Renal cortical epithelial cell (primary cell): ENCODE results near the gene NOL9. TPM values are rescaled to one million over a fixed set of nuclear protein-coding genes. Genes with fewer than 3 reads are reported as not detected.
"Not testable (repeated sequence)": the region's sequence is repeated elsewhere in the genome, so short reads cannot be mapped to it uniquely, and the experiment has no call there.

Source experiments
- DNase-seq: peaks from one replicate; pipeline ENCODE4 v3.0.0-alpha.2; 2011; ENCODE audit warnings: low read depth
- total RNA-seq: library from RNA; depleted of rRNA; stranded (reverse); fragments of >200 nt; gene quantifications from 2 replicates; pipeline ENCODE4 v1.2.3, GENCODE V29; 2014

The NOL9 gene
- total RNA-seq, 1 donor from 2014 or later = 31.3 TPM

DNA sequence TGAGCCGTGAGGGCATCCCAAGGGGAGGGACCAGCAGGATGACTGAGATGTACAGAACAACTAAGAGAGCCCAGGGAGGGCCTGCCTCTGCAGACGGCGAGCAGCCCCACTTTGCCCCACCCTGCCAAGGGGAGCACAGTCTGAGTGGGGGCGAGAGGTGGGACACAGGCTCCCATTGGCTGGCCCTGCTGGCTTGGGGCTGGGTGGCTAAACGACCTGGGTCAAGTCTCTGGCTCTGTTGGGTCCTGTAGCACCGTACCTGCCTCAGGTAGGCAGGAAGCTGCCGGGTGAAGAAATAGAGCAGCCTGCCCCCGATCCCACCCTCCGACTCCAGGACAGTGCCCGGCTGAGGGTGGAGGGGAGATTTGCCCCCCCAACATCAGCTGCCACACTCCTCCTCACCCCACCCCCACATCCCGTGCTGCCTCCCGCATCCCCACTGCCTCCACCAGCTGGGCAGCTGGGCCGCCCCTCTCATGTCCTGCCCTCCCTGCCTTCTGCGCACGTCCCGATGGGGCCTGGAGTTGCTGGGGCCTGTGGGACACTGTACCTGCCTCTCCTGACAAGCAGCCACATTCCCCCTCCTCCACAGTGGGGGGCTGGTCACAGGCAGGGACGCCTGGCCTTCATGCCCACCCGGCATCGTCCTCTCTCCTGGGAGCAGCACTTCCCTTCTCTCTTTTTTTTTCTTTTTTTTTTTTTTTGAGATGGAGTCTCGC, 50.3 kb downstream of the NOL9 start:
- DNase-seq = no peak

- no peak for DNase-seq
These were observed 52.1 kb downstream of the NOL9 start for GRCh38 chr1:6502000-6502891.

- DNase-seq = no peak
These were observed 53.0 kb downstream of the NOL9 start for GRCh38 chr1:6501279-6501813.

DNA sequence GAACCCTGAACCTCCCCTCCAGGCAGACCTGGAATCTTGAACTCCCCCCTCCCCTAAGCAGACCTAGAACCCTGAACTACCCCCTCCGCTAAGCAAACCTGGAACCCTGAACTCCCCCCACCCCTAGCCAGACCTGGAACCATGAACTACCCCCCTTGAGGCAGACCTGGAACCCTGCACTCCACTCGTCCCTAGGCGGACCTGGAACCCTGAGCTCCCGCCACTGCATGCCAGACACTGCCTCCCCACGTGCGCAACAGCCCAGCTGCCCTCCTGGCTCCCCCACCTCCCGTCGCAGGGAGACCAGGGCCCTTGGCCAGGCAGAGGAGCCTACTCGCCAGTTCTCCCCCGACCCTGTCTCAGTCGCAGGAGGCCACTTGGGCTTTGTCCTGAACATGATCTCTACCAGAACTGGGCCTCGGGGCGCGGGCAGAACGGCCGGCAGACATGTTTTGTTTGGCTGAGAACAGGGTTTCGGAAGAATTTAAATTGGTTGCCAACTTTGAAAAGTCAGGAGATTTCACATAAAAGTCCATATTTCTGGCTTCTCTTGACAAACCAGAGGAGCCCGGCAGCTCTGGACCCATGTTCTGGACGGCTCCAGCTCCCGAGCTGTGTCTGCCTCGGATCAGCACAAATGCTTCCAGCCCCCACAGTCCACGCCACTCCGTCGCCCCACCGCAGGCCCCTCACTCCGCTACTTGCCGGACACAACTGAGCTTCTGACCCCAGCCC, 53.6 kb downstream of the NOL9 start:
- DNase-seq = no peak

- no peak for DNase-seq
These were observed 55.0 kb downstream of the NOL9 start for GRCh38 chr1:6499296-6499695.

- no peak for DNase-seq
These were observed 55.7 kb downstream of the NOL9 start for GRCh38 chr1:6498576-6499111.

GRCh38 chr1:6497867-6498575, 56.3 kb downstream of the NOL9 start:
- DNase-seq = no peak

GRCh38 chr1:6497215-6497866, 57.0 kb downstream of the NOL9 start:
- DNase-seq = no peak

DNA sequence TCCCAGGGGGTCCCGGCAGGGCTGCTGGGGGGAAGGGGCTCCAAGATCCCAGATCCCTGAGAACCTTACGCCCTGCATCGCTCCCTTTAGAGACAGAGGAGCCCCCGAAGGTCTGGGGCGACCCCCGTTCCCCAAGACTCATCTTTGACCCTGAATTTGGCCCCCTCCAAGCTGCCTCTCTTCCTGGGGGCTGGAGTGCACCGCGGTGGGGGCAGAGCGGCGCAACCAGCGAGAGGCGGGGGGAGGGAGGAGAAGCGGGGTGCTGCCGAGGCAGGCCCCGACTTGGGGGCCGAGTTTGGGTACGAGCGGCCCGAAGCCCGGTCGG, 57.5 kb downstream of the NOL9 start:
- no peak for DNase-seq

GRCh38 chr1:6496365-6496721, 58.0 kb downstream of the NOL9 start:
- DNase-seq = no peak

- DNase-seq = no peak
These were observed 58.6 kb downstream of the NOL9 start for GRCh38 chr1:6495540-6496364.

- DNase-seq = no peak
These were observed 59.3 kb downstream of the NOL9 start for GRCh38 chr1:6495041-6495441.

DNA sequence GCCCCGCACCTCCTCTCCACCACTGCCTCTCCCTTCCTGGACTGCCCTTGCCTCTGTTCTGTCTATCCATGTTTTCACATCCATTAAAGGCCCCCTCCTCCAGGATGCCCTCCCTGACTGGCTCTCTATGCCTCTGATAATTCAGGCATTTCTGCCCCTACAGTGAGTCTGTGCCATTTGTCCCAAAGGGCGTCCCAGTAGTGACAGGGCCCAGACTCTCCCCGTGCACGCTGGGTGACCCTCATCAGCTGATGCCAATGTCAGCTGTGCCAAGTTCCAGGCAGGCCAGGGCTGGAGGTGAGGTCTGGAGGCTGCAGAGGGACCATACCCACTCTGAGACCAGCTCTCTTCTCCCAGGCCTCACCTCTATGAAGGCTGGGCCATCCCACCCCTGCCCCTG, 59.7 kb downstream of the NOL9 start:
- DNase-seq = no peak

GRCh38 chr1:6493834-6494223, 60.5 kb downstream of the NOL9 start:
- DNase-seq = not testable (repeated sequence)

DNA sequence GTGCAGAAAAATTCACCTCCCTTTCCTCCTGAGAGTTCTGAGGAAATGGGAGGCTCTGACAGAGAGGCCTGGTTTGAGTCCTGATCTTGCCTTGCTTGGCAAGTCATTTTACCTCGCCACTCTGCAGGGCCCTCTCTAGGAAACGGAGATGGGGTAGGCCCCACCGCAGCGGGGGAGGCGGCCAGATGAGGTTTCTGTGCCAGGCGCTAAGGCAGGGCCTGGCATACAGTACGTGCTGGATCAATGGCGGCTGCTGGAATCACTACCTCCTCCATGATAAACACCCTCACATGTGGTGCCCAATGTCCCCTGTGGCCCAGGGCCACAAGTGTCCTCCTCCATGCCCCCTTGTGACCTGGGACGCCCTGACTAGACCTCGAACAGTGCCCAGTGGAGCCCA, 62.3 kb downstream of the NOL9 start:
- DNase-seq = no peak

DNA sequence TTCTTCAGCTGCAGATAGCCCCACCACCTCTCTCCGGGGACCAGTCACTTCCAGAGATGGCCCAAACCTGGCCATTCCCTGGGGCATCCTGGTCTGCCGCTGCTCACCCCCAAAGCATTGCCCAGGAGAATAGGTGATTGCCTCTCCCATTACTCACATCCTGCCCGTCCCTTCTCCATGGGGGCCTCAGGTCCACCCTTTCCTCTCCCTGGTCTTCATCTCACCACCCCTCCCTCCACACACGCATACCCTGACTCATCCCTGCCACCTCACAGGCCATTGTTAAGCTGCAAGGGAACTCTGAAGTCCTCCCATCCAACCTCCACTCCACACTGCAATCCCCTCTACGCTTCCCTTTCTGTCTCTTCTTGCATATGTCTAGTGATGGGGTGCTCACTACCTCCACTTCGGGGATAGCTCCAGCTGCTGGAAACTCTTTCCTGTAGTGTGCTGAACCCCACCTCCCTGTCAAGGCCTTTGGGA, 62.8 kb downstream of the NOL9 start, which contains the start of gene PLEKHG5:
PLEKHG5 (minus strand) TSS at position 188 of the 483 bp plus-strand sequence. CDS start 14,096 bp downstream, outside the sequence.
- peak; percentile 83 for DNase-seq

- no peak for DNase-seq
These were observed 63.2 kb downstream of the NOL9 start for GRCh38 chr1:6491081-6491449.

DNA sequence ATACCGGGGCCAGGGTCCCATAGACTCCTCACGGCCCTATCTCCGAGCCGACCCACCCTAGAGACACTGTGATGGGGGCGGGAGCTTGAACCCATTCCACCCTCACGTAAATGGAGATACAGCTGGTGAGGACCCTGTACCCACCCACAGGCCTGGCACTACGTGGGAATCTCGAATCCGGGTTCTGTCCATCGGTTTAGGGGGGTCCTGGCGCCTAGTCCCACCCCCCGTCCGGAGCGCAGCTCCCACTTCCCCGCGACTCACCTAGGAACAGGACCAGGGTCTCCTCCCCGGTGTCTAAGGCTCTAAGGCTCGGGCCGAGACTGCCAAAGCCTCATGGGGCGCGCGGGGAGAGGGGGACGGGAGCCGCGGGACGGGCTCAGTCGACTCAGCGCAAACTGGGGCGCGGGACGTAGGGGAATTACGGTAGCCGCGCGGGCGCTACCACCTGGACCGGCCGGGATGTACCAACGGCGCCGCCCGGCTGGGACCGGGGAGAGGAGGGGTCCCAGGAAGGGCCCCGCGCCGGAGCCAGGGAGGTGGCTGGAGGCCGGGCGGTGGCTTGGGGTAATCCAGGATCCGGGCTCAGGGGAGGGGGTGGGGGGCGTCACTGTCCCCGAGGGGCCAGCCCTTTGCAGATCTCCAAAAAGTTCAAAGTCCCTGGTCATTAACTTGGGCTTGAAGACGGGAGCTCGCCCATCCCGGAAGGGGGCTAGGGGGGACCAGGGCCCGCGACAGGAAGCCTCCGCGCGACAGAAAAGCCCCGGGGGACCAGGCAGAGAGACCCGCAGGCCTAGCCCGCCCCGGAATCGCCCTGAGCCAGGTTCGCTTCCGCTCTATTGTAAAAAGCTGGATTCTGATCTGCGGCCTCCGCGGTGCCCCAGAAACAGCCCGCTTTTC, 63.9 kb downstream of the NOL9 start:
- DNase-seq = peak; percentile 35

DNA sequence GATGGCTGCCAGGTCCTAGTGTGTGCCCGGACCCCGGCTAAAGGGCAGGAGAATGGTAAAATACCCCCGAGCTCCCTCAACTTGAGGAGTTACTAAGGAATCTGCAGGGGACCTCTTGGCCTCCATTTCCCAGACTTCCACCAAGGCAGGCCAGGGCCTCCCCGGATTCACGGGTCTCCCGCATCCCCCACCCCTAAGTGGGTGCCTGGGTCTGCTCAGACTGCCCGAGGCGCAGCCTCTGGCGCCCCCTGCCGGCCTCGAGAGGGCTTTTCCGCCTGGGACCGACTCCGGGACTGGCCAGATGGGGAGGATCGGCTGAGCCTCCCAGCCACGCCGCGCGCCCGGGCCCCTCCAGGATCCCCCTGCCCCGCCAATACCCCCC, 64.5 kb downstream of the NOL9 start:
- peak; percentile 46 for DNase-seq
